ENCODE measurements around the gene AMN1. TPM values are rescaled to one million over a fixed set of nuclear protein-coding genes. Genes with fewer than 3 reads are reported as not detected.

The AMN1 gene
- total and polyA plus RNA-seq, 2 experiments from 2014 or later = 12.6 to 17.7 TPM

DNA sequence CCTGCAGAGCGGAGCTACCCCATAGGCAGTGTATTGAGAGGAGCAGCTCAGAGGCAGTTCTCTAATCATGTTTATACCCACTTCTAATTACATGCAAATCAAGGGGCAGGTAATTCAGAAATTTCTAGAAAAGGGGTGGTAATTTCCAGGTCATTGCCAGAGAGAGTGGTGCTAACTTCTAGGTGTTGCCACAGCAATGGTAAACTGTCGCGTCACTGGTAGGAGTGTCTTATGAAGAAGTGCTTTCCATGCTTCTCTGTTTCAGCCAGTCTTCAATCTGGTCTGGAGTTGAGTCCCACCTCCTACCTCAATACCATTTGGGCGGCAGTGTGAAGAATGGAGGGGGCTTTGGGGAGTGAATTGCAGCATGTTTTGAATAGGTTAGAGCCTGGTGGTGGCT lies 8.5 kb upstream of the AMN1 start (continued):
- TF ChIP-seq, protein P1, sequence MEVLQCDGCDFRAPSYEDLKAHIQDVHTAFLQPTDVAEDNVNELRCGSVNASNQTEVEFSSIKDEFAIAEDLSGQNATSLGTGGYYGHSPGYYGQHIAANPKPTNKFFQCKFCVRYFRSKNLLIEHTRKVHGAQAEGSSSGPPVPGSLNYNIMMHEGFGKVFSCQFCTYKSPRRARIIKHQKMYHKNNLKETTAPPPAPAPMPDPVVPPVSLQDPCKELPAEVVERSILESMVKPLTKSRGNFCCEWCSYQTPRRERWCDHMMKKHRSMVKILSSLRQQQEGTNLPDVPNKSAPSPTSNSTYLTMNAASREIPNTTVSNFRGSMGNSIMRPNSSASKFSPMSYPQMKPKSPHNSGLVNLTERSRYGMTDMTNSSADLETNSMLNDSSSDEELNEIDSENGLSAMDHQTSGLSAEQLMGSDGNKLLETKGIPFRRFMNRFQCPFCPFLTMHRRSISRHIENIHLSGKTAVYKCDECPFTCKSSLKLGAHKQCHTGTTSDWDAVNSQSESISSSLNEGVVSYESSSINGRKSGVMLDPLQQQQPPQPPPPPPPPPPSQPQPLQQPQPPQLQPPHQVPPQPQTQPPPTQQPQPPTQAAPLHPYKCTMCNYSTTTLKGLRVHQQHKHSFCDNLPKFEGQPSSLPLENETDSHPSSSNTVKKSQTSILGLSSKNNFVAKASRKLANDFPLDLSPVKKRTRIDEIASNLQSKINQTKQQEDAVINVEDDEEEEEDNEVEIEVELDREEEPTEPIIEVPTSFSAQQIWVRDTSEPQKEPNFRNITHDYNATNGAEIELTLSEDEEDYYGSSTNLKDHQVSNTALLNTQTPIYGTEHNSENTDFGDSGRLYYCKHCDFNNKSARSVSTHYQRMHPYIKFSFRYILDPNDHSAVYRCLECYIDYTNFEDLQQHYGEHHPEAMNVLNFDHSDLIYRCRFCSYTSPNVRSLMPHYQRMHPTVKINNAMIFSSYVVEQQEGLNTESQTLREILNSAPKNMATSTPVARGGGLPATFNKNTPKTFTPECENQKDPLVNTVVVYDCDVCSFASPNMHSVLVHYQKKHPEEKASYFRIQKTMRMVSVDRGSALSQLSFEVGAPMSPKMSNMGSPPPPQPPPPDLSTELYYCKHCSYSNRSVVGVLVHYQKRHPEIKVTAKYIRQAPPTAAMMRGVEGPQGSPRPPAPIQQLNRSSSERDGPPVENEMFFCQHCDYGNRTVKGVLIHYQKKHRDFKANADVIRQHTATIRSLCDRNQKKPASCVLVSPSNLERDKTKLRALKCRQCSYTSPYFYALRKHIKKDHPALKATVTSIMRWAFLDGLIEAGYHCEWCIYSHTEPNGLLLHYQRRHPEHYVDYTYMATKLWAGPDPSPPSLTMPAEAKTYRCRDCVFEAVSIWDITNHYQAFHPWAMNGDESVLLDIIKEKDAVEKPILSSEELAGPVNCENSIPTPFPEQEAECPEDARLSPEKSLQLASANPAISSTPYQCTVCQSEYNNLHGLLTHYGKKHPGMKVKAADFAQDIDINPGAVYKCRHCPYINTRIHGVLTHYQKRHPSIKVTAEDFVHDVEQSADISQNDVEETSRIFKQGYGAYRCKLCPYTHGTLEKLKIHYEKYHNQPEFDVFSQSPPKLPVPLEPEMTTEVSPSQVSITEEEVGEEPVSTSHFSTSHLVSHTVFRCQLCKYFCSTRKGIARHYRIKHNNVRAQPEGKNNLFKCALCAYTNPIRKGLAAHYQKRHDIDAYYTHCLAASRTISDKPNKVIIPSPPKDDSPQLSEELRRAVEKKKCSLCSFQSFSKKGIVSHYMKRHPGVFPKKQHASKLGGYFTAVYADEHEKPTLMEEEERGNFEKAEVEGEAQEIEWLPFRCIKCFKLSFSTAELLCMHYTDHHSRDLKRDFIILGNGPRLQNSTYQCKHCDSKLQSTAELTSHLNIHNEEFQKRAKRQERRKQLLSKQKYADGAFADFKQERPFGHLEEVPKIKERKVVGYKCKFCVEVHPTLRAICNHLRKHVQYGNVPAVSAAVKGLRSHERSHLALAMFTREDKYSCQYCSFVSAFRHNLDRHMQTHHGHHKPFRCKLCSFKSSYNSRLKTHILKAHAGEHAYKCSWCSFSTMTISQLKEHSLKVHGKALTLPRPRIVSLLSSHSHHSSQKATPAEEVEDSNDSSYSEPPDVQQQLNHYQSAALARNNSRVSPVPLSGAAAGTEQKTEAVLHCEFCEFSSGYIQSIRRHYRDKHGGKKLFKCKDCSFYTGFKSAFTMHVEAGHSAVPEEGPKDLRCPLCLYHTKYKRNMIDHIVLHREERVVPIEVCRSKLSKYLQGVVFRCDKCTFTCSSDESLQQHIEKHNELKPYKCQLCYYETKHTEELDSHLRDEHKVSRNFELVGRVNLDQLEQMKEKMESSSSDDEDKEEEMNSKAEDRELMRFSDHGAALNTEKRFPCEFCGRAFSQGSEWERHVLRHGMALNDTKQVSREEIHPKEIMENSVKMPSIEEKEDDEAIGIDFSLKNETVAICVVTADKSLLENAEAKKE (CRISPR knock-in tag; IDR thresholded peaks at IDR 0.05) = no peak

DNA sequence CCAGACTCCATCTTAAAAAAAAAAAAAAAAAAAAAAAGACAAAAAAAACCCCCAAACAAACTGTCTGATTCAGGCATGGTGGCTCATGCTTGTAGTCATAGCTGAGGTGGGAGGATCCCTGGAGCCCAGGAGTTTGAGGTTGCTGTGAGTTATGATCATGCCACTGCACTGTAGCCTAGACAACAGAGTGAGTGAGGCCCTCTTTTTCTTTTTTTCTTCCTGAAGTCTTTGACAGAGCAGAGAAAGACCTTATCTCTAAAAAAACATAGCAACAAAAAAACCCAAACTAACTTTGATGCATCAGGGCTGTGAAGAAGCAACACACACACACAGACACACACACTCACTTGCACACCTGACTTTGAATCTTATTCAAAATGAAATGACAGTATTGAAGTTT lies 7.7 kb upstream of the AMN1 start:
- no peak overlapping the region for H3K4me3 Mint-ChIP-seq
- H3K27ac Mint-ChIP-seq = no peak overlapping the region
- Histone ChIP-seq H3K27me3 (ENCODE audit: insufficient read depth) (no peaks in the 10 kb centered on the region; the same call in 1 of the 2 replicates), H3K27ac (ENCODE audit: low read depth) (no peak overlapping the region), H4K20me1 (replicated peaks; ENCODE audit: insufficient read depth) (no peaks in the 10 kb centered on the region), H3K4me1 (ENCODE audit: insufficient read depth) (peaks cover 26% of the 10 kb centered on the region), H3F3A (replicated peaks; ENCODE audit: low read depth) (no peaks in the 10 kb centered on the region), H2AFZ (no peak overlapping the region), H3K4me2 (no peak overlapping the region), H3K9me2 (ENCODE audit: insufficient read depth) (no peaks in the 10 kb centered on the region), H3K4me3 (no peak overlapping the region), H3K36me3 (ENCODE audit: insufficient read depth) (no peaks in the 10 kb centered on the region), H3K79me2 (replicated peaks; ENCODE audit: insufficient read depth) (no peaks in the 10 kb centered on the region)
- H3K4me1 Mint-ChIP-seq = peaks cover 23% of the 10 kb centered on the region
- H3K9me3 Mint-ChIP-seq = peaks cover 3% of the 10 kb centered on the region; the same call in 1 of the 3 replicates
- no peak for DNase-seq (ENCODE audit: low spot score)
- no peaks in the 10 kb centered on the region; the same call in 2 of the 3 replicates for H3K36me3 Mint-ChIP-seq (ENCODE audit: low read depth)
- ATAC-seq = no peak
- H3K27me3 Mint-ChIP-seq (ENCODE audit: insufficient read depth, low read depth, poor library complexity) = no peaks in the 10 kb centered on the region
- no peak for TF ChIP-seq EZH2phosphoT487 (IDR thresholded peaks at IDR 0.05; ENCODE audit: unreplicated experiment)
- TF ChIP-seq, protein P1 (CRISPR knock-in tag; IDR thresholded peaks at IDR 0.05) = no peak
- TF ChIP-seq, protein P2, sequence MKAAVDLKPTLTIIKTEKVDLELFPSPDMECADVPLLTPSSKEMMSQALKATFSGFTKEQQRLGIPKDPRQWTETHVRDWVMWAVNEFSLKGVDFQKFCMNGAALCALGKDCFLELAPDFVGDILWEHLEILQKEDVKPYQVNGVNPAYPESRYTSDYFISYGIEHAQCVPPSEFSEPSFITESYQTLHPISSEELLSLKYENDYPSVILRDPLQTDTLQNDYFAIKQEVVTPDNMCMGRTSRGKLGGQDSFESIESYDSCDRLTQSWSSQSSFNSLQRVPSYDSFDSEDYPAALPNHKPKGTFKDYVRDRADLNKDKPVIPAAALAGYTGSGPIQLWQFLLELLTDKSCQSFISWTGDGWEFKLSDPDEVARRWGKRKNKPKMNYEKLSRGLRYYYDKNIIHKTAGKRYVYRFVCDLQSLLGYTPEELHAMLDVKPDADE (IDR thresholded peaks at IDR 0.05) = no peak
- TF ChIP-seq POLR2AphosphoS5 (IDR thresholded peaks at IDR 0.05; ENCODE audit: low read depth) = no peak
- TF ChIP-seq EZH2 (IDR thresholded peaks at IDR 0.05; ENCODE audit: low read depth, unreplicated experiment) = no peak
